ENCODE data around the gene TIMP2.

TIMP2 gene

GRCh38 chr17:78924481-78925151 is 571 bp downstream of the TIMP2 start:
- H3K27ac ChIP-seq: peak overlapping the region; percentile 56
- TF ChIP-seq ZFX (IDR thresholded peaks at IDR 0.05): no peak
- TF ChIP-seq CTCF (conservative IDR thresholded peaks at IDR 0.05): no peak

- peak overlapping the region; percentile 56 for H3K27ac ChIP-seq
- TF ChIP-seq ZFX (IDR thresholded peaks at IDR 0.05) (no peak), CTCF (conservative IDR thresholded peaks at IDR 0.05) (no peak)
Measured at GRCh38 chr17:78923660-78924453, 1.3 kb downstream of the TIMP2 start.

- H3K27ac ChIP-seq: peak overlapping the region; percentile 56
- TF ChIP-seq ZFX (IDR thresholded peaks at IDR 0.05): no peak
- TF ChIP-seq CTCF (conservative IDR thresholded peaks at IDR 0.05): no peak
Measured at GRCh38 chr17:78922816-78923498, 2.2 kb downstream of the TIMP2 start.

- TF ChIP-seq ZFX (IDR thresholded peaks at IDR 0.05): no peak
- TF ChIP-seq CTCF (conservative IDR thresholded peaks at IDR 0.05): no peak
- H3K27ac ChIP-seq: no peak overlapping the region
Measured at GRCh38 chr17:78921437-78921971, 3.7 kb downstream of the TIMP2 start.

GRCh38 chr17:78920528-78920927 is 4.7 kb downstream of the TIMP2 start:
- no peak overlapping the region for H3K27ac ChIP-seq
- no peak for TF ChIP-seq CTCF (conservative IDR thresholded peaks at IDR 0.05)
- no peak for TF ChIP-seq ZFX (IDR thresholded peaks at IDR 0.05)

GRCh38 chr17:78919861-78920450 is 5.2 kb downstream of the TIMP2 start:
- TF ChIP-seq ZFX (IDR thresholded peaks at IDR 0.05) (no peak), CTCF (conservative IDR thresholded peaks at IDR 0.05) (no peak)
- no peak overlapping the region for H3K27ac ChIP-seq

Data from C4-2B (cell line).